Measurements from ENCODE around the gene HOXC4. TPM values are rescaled to one million over a fixed set of nuclear protein-coding genes. Genes with fewer than 3 reads are reported as not detected.

The HOXC4 gene
- total and polyA plus RNA-seq, 10 of the 15 experiments (the other 5 are each of a cell fraction or from before 2014, with no cell fraction given), result 1.0 to 11.4 (median 4.2) TPM

DNA sequence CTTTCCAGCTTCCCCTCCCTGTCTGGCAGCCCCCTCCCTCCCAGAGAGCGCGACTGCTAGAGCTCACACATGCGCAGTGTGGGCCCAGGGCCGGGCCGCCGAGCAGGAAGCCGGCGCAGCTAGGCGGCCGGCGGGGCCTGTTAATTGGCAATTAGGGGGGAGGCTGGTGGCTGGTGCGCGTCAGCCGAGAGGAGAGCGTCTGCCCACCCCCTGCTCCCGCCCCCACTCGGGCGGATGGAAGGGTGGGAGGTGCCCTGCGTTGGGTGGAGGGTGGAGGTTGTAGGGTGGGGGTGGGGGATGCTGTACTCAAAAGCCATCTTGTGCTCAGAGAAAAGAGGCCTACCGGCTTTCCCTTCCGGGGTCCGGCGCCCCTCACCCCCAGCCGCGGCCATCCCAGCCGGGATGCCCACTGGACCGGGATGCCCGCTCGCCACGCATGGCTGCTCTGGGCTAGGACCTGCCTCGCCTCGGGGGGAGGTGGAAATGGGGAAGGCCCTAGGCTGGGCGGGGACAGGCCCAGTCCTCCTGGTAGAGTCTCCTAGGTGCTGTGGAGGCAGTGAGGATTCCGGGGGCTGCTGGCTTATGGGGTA is 35.7 kb upstream of the HOXC4 start (continued):
- TF ChIP-seq KDM1A (IDR thresholded peaks at IDR 0.05; ENCODE audit: borderline replicate concordance) (no peak), POLR2AphosphoS2 (IDR thresholded peaks at IDR 0.05; ENCODE audit: low read depth, low read length) (no peak), JUND (IDR thresholded peaks at IDR 0.05; ENCODE audit: low read depth, low read length) (no peak), RAD51 (IDR thresholded peaks at IDR 0.05) (no peak), HCFC1 (IDR thresholded peaks at IDR 0.05; ENCODE audit: low read length) (no peak), PML (IDR thresholded peaks at IDR 0.05; ENCODE audit: low read length) (no peak), MYC (IDR thresholded peaks at IDR 0.05; ENCODE audit: insufficient read depth, insufficient read length, insufficient replicate concordance, low read length, severe bottlenecking) (no peak), KLF5 (IDR thresholded peaks at IDR 0.05; ENCODE audit: partially characterized antibody) (no peak), MYB (IDR thresholded peaks at IDR 0.05; ENCODE audit: borderline replicate concordance, low read depth, low read length) (no peak), CBX3 (IDR thresholded peaks at IDR 0.05; ENCODE audit: borderline replicate concordance, low read depth) (no peak), RBBP5 (conservative IDR thresholded peaks at IDR 0.05) (no peak), ETV6 (conservative IDR thresholded peaks at IDR 0.05 in 1 of 2, IDR thresholded peaks at IDR 0.05 in 1 of 2; ENCODE audit: borderline replicate concordance in 1 of 2, low read depth in 1 of 2) (no peak), MEF2A (IDR thresholded peaks at IDR 0.05; ENCODE audit: insufficient read depth, low read depth, low read length) (no peak), POLR2AphosphoS5 (IDR thresholded peaks at IDR 0.05; ENCODE audit: low read length) (peak; percentile 56; the same call in 1 of the 2 replicates), CREM (IDR thresholded peaks at IDR 0.05; ENCODE audit: low read depth) (peak; percentile 15; the same call in 1 of the 2 replicates), GATAD2B (conservative IDR thresholded peaks at IDR 0.05; ENCODE audit: low read depth) (peak; percentile 79; the same call in 1 of the 2 replicates)
- TF ChIP-seq, protein P1, sequence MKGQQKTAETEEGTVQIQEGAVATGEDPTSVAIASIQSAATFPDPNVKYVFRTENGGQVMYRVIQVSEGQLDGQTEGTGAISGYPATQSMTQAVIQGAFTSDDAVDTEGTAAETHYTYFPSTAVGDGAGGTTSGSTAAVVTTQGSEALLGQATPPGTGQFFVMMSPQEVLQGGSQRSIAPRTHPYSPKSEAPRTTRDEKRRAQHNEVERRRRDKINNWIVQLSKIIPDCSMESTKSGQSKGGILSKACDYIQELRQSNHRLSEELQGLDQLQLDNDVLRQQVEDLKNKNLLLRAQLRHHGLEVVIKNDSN (IDR thresholded peaks at IDR 0.05; ENCODE audit: borderline replicate concordance, extremely low read length, insufficient read depth, low read depth, low read length), result peak; percentile 4
- TF ChIP-seq, protein P2, sequence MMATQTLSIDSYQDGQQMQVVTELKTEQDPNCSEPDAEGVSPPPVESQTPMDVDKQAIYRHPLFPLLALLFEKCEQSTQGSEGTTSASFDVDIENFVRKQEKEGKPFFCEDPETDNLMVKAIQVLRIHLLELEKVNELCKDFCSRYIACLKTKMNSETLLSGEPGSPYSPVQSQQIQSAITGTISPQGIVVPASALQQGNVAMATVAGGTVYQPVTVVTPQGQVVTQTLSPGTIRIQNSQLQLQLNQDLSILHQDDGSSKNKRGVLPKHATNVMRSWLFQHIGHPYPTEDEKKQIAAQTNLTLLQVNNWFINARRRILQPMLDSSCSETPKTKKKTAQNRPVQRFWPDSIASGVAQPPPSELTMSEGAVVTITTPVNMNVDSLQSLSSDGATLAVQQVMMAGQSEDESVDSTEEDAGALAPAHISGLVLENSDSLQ (IDR thresholded peaks at IDR 0.05), result 0 out of 2 replicates have a peak, but pooled peaks have one; percentile 4
- TF ChIP-seq, protein P3, sequence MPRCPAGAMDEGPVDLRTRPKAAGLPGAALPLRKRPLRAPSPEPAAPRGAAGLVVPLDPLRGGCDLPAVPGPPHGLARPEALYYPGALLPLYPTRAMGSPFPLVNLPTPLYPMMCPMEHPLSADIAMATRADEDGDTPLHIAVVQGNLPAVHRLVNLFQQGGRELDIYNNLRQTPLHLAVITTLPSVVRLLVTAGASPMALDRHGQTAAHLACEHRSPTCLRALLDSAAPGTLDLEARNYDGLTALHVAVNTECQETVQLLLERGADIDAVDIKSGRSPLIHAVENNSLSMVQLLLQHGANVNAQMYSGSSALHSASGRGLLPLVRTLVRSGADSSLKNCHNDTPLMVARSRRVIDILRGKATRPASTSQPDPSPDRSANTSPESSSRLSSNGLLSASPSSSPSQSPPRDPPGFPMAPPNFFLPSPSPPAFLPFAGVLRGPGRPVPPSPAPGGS (IDR thresholded peaks at IDR 0.05; ENCODE audit: borderline replicate concordance, insufficient read depth, low read depth, low read length, poor library complexity, severe bottlenecking), result no peak
- TF ChIP-seq, protein P4, sequence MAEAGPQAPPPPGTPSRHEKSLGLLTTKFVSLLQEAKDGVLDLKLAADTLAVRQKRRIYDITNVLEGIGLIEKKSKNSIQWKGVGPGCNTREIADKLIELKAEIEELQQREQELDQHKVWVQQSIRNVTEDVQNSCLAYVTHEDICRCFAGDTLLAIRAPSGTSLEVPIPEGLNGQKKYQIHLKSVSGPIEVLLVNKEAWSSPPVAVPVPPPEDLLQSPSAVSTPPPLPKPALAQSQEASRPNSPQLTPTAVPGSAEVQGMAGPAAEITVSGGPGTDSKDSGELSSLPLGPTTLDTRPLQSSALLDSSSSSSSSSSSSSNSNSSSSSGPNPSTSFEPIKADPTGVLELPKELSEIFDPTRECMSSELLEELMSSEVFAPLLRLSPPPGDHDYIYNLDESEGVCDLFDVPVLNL (IDR thresholded peaks at IDR 0.05; ENCODE audit: low read depth, low read length), result no peak
- TF ChIP-seq, protein P5, sequence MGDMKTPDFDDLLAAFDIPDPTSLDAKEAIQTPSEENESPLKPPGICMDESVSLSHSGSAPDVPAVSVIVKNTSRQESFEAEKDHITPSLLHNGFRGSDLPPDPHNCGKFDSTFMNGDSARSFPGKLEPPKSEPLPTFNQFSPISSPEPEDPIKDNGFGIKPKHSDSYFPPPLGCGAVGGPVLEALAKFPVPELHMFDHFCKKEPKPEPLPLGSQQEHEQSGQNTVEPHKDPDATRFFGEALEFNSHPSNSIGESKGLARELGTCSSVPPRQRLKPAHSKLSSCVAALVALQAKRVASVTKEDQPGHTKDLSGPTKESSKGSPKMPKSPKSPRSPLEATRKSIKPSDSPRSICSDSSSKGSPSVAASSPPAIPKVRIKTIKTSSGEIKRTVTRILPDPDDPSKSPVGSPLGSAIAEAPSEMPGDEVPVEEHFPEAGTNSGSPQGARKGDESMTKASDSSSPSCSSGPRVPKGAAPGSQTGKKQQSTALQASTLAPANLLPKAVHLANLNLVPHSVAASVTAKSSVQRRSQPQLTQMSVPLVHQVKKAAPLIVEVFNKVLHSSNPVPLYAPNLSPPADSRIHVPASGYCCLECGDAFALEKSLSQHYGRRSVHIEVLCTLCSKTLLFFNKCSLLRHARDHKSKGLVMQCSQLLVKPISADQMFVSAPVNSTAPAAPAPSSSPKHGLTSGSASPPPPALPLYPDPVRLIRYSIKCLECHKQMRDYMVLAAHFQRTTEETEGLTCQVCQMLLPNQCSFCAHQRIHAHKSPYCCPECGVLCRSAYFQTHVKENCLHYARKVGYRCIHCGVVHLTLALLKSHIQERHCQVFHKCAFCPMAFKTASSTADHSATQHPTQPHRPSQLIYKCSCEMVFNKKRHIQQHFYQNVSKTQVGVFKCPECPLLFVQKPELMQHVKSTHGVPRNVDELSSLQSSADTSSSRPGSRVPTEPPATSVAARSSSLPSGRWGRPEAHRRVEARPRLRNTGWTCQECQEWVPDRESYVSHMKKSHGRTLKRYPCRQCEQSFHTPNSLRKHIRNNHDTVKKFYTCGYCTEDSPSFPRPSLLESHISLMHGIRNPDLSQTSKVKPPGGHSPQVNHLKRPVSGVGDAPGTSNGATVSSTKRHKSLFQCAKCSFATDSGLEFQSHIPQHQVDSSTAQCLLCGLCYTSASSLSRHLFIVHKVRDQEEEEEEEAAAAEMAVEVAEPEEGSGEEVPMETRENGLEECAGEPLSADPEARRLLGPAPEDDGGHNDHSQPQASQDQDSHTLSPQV (IDR thresholded peaks at IDR 0.05), result no peak

Data from GM12878 (cell line).